ENCODE measurements around the gene USP17L17.
"Not testable (repeated sequence)": the region's sequence is repeated elsewhere in the genome, so short reads cannot be mapped to it uniquely, and the experiment has no call there.

Gene USP17L17, protein sequence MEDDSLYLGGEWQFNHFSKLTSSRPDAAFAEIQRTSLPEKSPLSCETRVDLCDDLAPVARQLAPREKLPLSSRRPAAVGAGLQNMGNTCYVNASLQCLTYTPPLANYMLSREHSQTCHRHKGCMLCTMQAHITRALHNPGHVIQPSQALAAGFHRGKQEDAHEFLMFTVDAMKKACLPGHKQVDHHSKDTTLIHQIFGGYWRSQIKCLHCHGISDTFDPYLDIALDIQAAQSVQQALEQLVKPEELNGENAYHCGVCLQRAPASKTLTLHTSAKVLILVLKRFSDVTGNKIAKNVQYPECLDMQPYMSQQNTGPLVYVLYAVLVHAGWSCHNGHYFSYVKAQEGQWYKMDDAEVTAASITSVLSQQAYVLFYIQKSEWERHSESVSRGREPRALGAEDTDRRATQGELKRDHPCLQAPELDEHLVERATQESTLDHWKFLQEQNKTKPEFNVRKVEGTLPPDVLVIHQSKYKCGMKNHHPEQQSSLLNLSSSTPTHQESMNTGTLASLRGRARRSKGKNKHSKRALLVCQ

DNA sequence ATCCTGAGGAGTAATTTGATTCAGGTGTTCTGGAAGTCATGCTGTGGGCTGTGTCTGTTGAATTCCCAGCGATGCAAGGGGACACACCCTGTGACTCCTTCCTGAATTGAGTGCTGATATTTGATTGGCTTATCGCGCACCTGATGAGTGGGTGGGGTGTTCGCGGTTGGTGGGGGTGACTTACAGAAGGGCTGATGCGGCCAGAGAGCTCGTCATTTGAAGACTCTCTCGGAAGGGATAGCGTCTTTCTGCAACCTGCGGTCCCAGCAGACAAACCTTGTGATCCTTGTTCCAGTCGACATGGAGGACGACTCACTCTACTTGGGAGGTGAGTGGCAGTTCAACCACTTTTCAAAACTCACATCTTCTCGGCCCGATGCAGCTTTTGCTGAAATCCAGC, at the start of gene USP17L17:
USP17L17 (plus strand) TSS at position 301 of the 400 bp plus-strand sequence; CDS start at position 301, 0 bp downstream.
- H3K27me3 ChIP-seq (ENCODE audit: insufficient read depth, low read depth); H3K4me2 ChIP-seq: not testable (repeated sequence)

DNA sequence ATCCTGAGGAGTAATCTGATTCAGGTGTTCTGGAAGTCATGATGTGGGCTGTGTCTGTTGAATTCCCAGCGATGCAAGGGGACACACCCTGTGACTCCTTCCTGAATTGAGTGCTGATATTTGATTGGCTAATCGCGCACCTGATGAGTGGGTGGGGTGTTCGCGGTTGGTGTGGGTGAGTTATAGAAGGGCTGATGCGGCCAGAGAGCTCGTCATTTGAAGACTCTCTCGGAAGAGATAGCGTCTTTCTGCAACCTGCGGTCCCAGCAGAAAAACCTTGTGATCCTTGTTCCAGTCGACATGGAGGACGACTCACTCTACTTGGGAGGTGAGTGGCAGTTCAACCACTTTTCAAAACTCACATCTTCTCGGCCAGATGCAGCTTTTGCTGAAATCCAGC, 33.3 kb upstream of the USP17L17 start, which contains the start of gene USP17L10:
USP17L10 (plus strand) TSS at position 301 of the 400 bp plus-strand sequence; CDS start at position 301, 0 bp downstream.
- H3K4me1 ChIP-seq (ENCODE audit: low read depth, poor library complexity, severe bottlenecking); H4K20me1 ChIP-seq (ENCODE audit: insufficient read depth); H3K27ac ChIP-seq; H3K4me3 ChIP-seq (IDR thresholded peaks at IDR 0.05; ENCODE audit: insufficient read depth, low read depth, low read length); H3K27me3 ChIP-seq (ENCODE audit: insufficient read depth, low read depth); H2AFZ ChIP-seq (ENCODE audit: low read depth); H3K36me3 ChIP-seq (ENCODE audit: insufficient read depth); H3K4me2 ChIP-seq; H3K9ac ChIP-seq; H3K79me2 ChIP-seq (ENCODE audit: insufficient read depth, low read depth): not testable (repeated sequence)

More for the DNA sequence above, at the start of gene USP17L17:
- H3K27ac ChIP-seq; H3K79me2 ChIP-seq (ENCODE audit: insufficient read depth, low read depth); H3K4me1 ChIP-seq (ENCODE audit: low read depth, poor library complexity, severe bottlenecking); H3K4me3 ChIP-seq (IDR thresholded peaks at IDR 0.05; ENCODE audit: insufficient read depth, low read depth, low read length); H3K36me3 ChIP-seq (ENCODE audit: insufficient read depth); H3K9ac ChIP-seq; H2AFZ ChIP-seq (ENCODE audit: low read depth); H4K20me1 ChIP-seq (ENCODE audit: insufficient read depth): not testable (repeated sequence)

DNA sequence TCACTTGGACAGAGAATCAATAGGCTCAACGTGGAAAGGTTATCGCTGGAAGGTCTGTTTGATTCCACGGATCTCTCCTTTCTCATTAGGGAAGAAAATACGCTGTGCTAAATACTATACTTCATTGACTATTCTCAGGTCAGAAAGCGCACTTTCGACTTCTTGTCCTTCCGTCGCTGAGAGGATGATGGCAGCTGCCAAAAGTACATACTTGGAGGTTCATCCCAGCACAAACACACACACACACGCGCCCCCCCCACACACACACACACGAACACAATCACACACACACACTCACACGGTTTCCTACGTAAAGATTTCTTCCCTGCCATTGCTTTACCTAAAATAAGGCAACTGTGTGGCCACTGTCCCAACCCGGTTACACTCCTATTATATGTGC, 29.0 kb upstream of the USP17L17 start:
- not testable (repeated sequence) for H3K9ac ChIP-seq

DNA sequence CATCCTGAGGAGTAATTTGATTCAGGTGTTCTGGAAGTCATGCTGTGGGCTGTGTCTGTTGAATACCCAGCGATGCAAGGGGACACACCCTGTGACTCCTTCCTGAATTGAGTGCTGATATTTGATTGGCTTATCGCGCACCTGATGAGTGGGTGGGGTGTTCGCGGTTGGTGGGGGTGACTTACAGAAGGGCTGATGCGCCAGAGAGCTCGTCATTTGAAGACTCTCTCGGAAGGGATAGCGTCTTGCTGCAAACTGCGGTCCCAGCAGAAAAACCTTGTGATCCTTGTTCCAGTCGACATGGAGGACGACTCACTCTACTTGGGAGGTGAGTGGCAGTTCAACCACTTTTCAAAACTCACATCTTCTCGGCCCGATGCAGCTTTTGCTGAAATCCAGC, 28.6 kb upstream of the USP17L17 start, which contains the start of gene USP17L11:
USP17L11 (plus strand) TSS at position 301 of the 400 bp plus-strand sequence; CDS start at position 301, 0 bp downstream.
- not testable (repeated sequence) for H3K79me2 ChIP-seq (ENCODE audit: insufficient read depth, low read depth); H2AFZ ChIP-seq (ENCODE audit: low read depth); H3K36me3 ChIP-seq (ENCODE audit: insufficient read depth)

More for the DNA sequence above, 29.0 kb upstream of the USP17L17 start:
- not testable (repeated sequence) for H3K4me2 ChIP-seq; H3K27me3 ChIP-seq (ENCODE audit: insufficient read depth, low read depth); H3K36me3 ChIP-seq (ENCODE audit: insufficient read depth); H3K79me2 ChIP-seq (ENCODE audit: insufficient read depth, low read depth); H4K20me1 ChIP-seq (ENCODE audit: insufficient read depth); H2AFZ ChIP-seq (ENCODE audit: low read depth); H3K4me1 ChIP-seq (ENCODE audit: low read depth, poor library complexity, severe bottlenecking); H3K4me3 ChIP-seq (IDR thresholded peaks at IDR 0.05; ENCODE audit: insufficient read depth, low read depth, low read length); H3K27ac ChIP-seq

DNA sequence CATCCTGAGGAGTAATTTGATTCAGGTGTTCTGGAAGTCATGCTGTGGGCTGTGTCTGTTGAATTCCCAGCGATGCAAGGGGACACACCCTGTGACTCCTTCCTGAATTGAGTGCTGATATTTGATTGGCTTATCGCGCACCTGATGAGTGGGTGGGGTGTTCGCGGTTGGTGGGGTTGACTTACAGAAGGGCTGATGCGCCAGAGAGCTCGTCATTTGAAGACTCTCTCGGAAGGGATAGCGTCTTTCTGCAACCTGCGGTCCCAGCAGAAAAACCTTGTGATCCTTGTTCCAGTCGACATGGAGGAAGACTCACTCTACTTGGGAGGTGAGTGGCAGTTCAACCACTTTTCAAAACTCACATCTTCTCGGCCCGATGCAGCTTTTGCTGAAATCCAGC, 23.8 kb upstream of the USP17L17 start, which contains the start of gene USP17L12:
USP17L12 (plus strand) TSS at position 301 of the 400 bp plus-strand sequence; CDS start at position 301, 0 bp downstream.
- H3K4me1 ChIP-seq (ENCODE audit: low read depth, poor library complexity, severe bottlenecking); H2AFZ ChIP-seq (ENCODE audit: low read depth); H3K79me2 ChIP-seq (ENCODE audit: insufficient read depth, low read depth); H4K20me1 ChIP-seq (ENCODE audit: insufficient read depth); H3K27me3 ChIP-seq (ENCODE audit: insufficient read depth, low read depth); H3K9ac ChIP-seq; H3K36me3 ChIP-seq (ENCODE audit: insufficient read depth); H3K27ac ChIP-seq; H3K4me2 ChIP-seq; H3K4me3 ChIP-seq (IDR thresholded peaks at IDR 0.05; ENCODE audit: insufficient read depth, low read depth, low read length): not testable (repeated sequence)

More for the DNA sequence above, 28.6 kb upstream of the USP17L17 start, which contains the start of gene USP17L11:
- not testable (repeated sequence) for H3K4me2 ChIP-seq; H3K4me1 ChIP-seq (ENCODE audit: low read depth, poor library complexity, severe bottlenecking); H3K9ac ChIP-seq; H3K27me3 ChIP-seq (ENCODE audit: insufficient read depth, low read depth); H3K27ac ChIP-seq; H3K4me3 ChIP-seq (IDR thresholded peaks at IDR 0.05; ENCODE audit: insufficient read depth, low read depth, low read length); H4K20me1 ChIP-seq (ENCODE audit: insufficient read depth)

DNA sequence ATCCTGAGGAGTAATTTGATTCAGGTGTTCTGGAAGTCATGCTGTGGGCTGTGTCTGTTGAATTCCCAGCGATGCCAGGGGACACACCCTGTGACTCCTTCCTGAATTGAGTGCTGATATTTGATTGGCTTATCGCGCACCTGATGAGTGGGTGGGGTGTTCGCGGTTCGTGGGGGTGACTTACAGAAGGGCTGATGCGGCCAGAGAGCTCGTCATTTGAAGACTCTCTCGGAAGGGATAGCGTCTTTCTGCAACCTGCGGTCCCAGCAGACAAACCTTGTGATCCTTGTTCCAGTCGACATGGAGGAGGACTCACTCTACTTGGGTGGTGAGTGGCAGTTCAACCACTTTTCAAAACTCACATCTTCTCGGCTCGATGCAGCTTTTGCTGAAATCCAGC, 19.1 kb upstream of the USP17L17 start, which contains the start of gene USP17L13:
USP17L13 (plus strand) TSS at position 301 of the 400 bp plus-strand sequence; CDS start at position 301, 0 bp downstream.
- H3K27me3 ChIP-seq (ENCODE audit: insufficient read depth, low read depth); H3K4me2 ChIP-seq; H2AFZ ChIP-seq (ENCODE audit: low read depth); H4K20me1 ChIP-seq (ENCODE audit: insufficient read depth); H3K4me3 ChIP-seq (IDR thresholded peaks at IDR 0.05; ENCODE audit: insufficient read depth, low read depth, low read length); H3K9ac ChIP-seq; H3K36me3 ChIP-seq (ENCODE audit: insufficient read depth); H3K79me2 ChIP-seq (ENCODE audit: insufficient read depth, low read depth); H3K27ac ChIP-seq; H3K4me1 ChIP-seq (ENCODE audit: low read depth, poor library complexity, severe bottlenecking): not testable (repeated sequence)

DNA sequence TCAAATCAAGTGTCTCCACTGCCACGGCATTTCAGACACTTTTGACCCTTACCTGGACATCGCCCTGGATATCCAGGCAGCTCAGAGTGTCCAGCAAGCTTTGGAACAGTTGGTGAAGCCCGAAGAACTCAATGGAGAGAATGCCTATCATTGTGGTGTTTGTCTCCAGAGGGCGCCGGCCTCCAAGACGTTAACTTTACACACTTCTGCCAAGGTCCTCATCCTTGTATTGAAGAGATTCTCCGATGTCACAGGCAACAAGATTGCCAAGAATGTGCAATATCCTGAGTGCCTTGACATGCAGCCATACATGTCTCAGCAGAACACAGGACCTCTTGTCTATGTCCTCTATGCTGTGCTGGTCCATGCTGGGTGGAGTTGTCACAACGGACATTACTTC, 13.4 kb upstream of the USP17L17 start:
- H3K27me3 ChIP-seq (ENCODE audit: insufficient read depth, low read depth); H3K27ac ChIP-seq; H3K9ac ChIP-seq; H4K20me1 ChIP-seq (ENCODE audit: insufficient read depth); H3K4me3 ChIP-seq (IDR thresholded peaks at IDR 0.05; ENCODE audit: insufficient read depth, low read depth, low read length); H3K79me2 ChIP-seq (ENCODE audit: insufficient read depth, low read depth); H3K4me1 ChIP-seq (ENCODE audit: low read depth, poor library complexity, severe bottlenecking); H3K36me3 ChIP-seq (ENCODE audit: insufficient read depth); H2AFZ ChIP-seq (ENCODE audit: low read depth); H3K4me2 ChIP-seq: not testable (repeated sequence)

DNA sequence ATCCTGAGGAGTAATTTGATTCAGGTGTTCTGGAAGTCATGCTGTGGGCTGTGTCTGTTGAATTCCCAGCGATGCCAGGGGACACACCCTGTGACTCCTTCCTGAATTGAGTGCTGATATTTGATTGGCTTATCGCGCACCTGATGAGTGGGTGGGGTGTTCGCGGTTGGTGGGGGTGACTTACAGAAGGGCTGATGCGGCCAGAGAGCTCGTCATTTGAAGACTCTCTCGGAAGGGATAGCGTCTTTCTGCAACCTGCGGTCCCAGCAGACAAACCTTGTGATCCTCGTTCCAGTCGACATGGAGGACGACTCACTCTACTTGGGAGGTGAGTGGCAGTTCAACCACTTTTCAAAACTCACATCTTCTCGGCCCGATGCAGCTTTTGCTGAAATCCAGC, 9.6 kb upstream of the USP17L17 start, which contains the start of gene USP17L15:
USP17L15 (plus strand) TSS at position 301 of the 400 bp plus-strand sequence; CDS start at position 301, 0 bp downstream.
- not testable (repeated sequence) for H3K4me2 ChIP-seq; H3K79me2 ChIP-seq (ENCODE audit: insufficient read depth, low read depth); H3K27ac ChIP-seq; H3K4me1 ChIP-seq (ENCODE audit: low read depth, poor library complexity, severe bottlenecking); H2AFZ ChIP-seq (ENCODE audit: low read depth); H4K20me1 ChIP-seq (ENCODE audit: insufficient read depth); H3K36me3 ChIP-seq (ENCODE audit: insufficient read depth); H3K9ac ChIP-seq; H3K4me3 ChIP-seq (IDR thresholded peaks at IDR 0.05; ENCODE audit: insufficient read depth, low read depth, low read length); H3K27me3 ChIP-seq (ENCODE audit: insufficient read depth, low read depth)

DNA sequence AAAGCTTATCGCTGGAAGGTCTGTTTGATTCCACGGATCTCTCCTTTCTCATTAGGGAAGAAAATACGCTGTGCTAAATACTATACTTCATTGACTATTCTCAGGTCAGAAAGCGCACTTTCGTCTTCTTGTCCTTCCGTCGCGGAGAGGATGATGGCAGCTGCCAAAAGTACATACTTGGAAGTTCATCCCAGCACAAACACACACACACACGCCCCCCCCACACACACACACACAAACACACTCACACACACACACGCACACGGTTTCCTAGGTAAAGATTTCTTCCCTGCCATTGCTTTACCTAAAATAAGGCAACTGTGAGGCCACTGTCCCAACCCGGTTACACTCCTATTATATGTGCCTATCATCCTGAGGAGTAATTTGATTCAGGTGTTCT, 5.2 kb upstream of the USP17L17 start:
- H3K36me3 ChIP-seq (ENCODE audit: insufficient read depth); H3K27me3 ChIP-seq (ENCODE audit: insufficient read depth, low read depth); H3K4me2 ChIP-seq; H4K20me1 ChIP-seq (ENCODE audit: insufficient read depth); H3K4me3 ChIP-seq (IDR thresholded peaks at IDR 0.05; ENCODE audit: insufficient read depth, low read depth, low read length); H3K27ac ChIP-seq; H2AFZ ChIP-seq (ENCODE audit: low read depth); H3K9ac ChIP-seq; H3K4me1 ChIP-seq (ENCODE audit: low read depth, poor library complexity, severe bottlenecking); H3K79me2 ChIP-seq (ENCODE audit: insufficient read depth, low read depth): not testable (repeated sequence)

All from KMS-11 (cell line).